CD4-positive, alpha-beta T cell treated with Interleukin-12 subunit alpha and Interleukin-12 subunit beta, for 1 hour (primary cell): ENCODE results near the gene PCSK2.

ENCODE experiments used
- DNase-seq: peaks from one replicate; pipeline ENCODE4 v3.0.0-alpha.2; 2020

PCSK2 gene

DNA sequence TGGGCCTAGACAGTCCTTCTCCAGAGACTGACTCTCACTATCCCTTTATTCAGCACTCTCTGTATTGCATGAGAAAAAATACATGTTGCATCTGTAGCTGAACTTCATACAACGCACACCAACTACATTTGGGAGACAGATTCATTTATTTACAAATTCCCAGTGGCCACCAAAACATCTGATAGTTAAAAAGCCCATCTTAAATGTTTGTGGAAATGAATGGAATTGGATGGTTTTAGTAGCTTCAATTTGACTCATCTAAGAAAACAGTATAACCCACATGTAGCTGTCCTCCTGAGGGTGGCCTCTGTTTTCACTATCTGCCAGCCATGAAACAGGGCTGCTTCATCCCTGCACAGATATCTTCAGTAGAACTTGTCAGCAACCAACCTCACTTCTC, 116.3 kb downstream of the PCSK2 start:
- no peak for DNase-seq

DNA sequence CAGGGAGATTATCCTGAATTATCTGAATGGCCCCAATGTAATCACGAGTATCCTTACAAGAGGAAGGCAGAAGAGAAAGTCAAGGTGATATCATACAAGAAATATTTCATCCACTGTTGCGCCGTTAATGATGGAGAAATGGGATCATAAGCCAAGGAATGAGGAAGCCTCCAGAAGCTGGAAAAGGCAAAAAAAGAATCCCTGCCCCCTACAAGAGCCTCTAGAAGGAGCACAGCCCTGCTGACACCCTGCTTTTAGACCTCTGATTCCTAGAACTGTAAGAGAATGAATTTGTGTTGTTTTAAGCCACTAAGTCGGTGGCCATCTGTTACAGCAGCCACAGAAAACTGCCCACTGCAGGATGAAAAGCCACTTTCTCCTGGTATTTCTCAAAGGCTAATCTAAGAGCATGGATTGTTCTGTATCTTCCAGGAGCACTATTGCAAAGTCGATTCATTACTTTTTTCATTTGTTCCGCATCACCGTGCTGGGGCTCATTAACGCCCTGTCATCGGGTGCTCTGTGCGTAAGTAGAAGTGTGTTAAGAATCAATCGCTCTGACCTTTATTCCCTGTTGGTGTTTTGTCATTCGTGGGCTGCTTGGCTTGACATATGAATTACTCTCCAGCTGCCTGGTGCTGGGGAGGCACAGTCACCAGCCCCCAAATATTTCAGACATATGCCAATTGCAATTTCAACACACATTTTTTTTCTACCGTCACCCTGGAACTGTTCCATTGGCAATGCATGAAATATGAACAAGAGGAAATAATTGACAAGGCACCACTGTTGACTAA, 117.0 kb downstream of the PCSK2 start:
- no peak for DNase-seq

DNA sequence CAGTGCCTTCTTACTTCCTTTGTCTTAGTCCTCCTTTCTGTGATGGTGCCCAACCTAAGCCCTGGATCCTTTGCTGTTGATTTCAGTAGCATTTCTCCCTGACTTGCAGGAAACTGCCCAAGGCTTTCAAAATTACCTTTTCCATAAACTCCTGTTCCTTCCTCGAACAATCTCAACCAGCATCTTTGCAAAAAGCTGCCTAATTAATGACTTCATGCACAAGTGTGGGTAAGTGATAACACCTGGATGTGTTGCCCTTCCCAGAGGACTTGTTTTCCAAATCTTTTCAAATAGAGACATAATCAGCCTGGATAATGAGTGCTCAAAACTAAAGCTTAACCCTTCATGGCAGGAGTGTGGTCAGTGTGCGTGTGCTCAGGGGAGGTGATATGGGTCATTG, 118.0 kb downstream of the PCSK2 start:
- no peak for DNase-seq

DNA sequence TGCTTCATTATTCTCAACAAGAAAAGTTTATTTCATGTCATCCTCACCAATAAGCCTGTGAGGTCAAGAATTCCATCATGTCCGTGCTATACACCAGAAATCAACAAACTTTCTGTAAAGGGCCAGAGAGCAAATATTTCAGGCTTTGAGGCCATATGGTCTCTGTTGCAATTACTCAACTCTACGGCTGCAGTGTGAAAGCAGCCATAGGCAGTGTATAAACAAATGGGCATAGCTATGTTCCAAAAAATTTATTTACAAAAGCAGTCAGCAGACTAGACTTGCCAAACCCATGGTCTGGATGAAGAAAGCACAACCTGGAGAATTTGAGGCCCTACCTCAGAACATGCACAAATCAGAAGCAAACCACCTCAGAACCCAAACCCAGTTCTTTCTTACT, 118.5 kb downstream of the PCSK2 start:
- DNase-seq, result no peak

DNA sequence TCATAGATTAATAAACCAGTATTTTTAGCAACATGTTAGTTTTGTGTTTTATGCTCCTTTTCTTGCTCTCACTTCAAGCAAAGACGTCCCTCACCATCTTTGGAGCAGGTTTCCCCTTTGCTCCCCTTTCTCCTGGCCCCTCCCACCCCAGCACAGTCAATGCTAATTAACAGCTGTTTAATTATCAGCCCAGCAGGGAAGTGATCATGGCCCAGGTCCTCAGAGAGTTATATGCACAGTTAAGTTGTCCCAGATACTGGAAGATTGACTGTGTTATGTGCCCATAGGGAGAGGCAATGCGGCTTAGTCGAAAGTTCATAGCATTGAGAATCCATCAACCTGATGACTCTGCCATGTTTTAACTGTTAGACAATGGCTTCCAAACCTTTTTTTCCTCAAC, 123.5 kb downstream of the PCSK2 start:
- DNase-seq, result no peak

DNA sequence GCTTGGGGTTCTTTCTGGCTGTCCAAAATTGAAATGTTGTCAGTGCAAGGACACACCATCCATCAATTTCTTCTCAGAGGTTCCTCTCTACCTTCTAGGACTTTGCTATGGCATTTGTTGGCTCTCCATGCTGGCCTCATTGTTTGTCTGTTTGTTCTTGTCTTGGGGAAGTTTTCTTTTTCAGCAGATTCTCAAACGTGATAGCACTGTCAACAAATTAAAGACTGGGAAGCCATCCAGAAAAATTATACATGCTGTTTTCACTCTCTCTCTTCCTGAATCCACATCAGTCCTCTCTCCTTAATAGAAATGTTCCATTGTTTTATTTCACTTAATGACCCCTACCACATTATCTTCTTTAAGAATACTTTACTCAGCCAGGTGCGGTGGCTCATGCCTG, 130.4 kb downstream of the PCSK2 start:
- no peak for DNase-seq

DNA sequence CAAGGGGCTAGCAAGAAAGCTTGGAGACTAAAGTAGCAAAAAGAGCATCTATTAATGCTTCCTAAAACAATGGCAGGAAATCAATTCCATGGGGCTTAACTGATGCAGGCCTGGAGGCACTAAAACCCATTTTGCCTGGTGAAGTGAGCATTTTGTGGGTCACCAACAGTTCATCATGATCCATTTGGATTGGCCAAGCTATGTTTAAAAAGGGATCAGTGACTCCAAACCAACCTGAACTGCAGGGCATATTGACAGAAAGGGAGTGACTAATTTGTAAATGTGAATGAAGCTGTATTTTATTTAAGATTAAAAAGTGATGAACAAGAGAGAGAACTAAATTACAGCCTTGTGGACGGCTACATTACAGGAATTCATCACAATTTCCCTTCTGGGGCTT, 132.0 kb downstream of the PCSK2 start:
- DNase-seq, result no peak

DNA sequence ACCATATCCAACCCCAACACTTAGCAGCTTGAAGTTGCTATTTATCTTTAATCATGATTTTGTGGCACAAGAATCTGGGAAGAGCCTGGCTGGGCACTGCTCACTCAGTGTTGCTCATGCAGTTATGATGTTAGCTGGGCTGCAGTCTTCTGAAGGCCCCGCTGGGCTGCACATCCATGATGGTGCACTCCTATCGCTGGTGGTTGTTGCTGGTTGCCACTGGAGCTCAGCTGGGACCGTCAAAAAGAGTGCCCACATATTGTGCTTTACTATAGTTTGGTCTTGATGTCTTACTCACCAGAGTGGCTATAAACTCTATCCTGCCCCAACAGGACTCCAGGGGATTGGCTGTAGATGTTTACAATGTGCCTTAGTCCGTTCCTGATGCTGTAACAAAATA, 137.8 kb downstream of the PCSK2 start:
- no peak for DNase-seq

DNA sequence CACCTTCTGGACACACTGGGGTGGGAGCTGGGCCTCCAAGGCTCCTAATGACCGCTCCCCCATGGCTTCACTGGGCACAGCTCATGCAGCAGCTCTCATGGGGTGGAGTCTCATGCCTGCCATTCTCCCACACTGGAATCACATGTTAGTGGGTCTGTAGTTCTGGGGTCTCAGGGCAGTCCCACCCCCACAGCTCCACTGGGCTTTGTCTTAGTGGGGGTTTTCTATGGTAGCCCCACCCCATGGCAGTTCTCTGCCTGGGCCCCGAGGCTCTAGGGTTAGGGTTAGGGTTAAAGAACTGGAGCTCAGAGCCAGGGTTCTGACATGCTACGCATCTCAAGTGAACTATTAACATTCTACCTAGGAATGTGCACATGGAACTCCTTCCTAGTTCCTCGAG, 139.0 kb downstream of the PCSK2 start:
- DNase-seq, result no peak

DNA sequence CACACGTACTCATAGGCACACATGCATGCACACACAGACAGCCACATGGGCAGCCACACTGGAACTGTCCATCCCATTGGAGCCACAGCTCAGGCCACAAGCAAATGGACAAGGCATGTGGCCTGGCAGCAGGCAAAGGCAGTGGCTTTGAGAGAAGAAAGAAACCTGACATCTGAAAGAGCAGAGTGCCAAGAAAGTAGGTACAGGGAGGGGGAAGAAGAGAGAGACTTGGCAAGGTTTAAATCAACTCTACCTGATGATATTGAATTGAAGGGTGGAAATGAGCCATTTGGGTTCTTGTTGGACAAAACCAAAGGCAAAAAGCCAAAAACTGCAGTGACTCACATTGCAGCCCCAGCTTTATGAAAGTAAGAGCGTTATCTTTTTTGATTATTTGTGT, 142.7 kb downstream of the PCSK2 start:
- no peak for DNase-seq

DNA sequence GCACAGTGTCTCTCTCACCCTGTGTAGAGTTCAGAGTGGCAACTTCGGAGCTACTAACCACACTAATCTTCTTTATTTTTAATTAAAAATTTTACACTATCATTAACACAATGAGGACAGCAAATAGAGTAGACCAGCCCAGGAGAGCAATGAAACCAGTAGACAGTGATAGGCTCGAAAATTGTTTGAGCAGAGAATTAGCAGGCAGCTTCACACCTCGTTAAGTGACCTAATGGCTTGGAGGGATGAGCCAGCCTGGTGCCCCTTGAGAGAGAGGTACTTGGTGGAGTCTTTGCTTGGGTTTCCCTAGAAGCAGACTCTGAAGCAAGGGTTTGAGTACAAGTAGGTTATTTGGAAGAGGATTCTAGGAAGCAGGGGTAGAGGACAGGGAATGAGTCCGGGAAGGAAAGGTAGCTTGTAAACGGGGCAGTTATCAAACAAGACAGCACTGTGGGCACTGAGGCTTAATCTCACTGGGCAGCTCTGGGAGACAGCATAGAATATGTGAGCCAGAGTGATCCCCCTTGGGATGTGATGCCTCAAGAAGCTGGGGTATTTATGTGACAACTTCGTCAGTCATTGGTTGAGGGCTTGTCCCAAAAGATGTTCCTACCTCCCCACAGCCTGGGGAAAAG, 146.1 kb downstream of the PCSK2 start:
- no peak for DNase-seq

DNA sequence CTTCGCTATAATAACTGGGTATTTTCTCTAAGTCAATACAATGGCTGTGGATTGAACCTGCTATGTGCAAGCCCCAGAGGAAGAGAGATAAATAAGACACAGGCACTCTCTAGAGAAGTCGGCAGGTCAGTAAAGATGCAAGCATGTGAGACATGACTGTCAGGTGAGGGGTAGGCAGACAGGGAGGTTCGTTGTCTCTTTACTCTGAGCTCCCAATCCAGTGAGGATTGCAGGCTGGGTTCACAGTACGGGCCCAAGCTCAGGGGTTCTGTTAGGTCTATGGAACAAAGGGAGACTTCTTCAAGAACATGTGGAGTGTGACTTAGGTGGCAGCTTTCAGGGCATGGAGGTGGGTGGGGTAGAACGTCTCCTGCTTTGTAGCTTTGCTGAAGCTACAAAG, 147.2 kb downstream of the PCSK2 start:
- no peak for DNase-seq

DNA sequence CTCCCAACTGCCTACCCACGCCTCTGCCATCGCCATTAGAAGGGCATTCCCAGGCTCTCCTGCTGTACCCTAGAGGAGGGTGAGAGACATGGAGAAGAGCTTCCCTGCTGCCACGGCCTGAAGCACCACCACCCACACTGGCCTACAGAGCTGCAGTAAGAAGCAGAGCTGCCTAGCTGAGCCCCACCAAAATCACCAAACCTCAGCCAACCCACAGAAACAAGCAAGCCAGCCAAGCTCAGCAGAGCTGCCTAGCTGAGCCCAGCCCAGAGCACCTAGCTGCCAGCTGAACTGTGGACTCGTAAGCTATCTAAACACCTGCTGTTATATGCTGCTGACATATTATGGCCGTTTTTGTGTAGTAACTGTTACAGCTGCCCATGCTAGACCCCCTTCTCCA, 149.2 kb downstream of the PCSK2 start:
- no peak for DNase-seq

DNA sequence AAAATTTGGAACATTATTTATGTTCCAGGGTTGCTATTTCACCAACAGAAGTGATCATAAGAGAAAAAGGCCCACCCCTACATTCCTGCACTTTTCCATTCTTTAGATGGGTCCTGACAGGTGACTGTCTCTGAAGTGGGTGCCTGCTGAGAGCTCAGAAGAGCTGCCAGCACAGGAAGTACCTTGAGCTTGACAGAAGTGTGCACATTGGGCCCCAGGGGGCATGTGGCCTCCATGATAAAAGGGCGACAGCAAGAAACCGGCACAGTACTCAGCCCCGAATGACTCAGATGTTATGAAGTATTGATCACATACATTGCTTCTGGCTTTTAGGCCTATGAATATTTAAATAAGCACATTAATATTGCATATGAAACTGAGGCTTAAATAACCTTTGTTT, 150.4 kb downstream of the PCSK2 start:
- no peak for DNase-seq

DNA sequence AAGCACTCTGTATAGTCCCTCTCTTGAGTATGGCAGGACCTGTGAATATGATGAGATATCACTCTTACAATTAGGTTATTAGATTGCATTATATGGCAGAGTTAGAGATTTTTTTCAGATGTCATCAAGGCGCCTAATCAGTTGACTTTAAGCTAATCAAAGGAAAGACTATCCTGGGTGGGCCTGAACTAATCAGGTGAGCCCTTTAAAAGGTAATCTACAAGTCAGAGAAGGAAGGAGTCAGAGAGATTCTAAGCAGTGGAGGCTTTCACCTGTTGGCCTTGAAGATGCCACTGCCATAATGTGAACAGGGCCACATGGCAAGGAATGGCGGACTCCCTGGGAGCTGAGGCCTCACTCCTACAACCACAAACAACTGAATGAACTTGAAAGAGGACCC, 152.8 kb downstream of the PCSK2 start:
- DNase-seq, result no peak

DNA sequence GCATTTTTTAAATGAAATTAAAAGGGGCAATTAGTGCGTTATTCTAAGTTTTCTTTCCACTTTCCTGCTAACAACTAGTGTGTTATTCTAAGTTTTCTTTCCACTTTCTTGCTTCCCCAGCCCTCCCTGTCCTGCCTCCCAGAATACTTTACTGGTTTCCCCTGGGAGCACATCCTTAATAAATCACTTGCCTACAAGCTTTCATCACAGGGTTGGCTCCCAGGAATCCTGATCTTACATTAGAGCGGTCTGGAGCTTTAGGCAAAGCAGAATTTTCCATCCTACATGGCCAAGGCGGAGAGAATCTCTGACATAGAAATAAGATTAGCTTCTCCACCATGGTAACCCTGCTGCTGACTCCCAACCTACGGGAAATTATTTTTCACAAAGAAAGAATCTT, 154.0 kb downstream of the PCSK2 start:
- DNase-seq, result no peak

DNA sequence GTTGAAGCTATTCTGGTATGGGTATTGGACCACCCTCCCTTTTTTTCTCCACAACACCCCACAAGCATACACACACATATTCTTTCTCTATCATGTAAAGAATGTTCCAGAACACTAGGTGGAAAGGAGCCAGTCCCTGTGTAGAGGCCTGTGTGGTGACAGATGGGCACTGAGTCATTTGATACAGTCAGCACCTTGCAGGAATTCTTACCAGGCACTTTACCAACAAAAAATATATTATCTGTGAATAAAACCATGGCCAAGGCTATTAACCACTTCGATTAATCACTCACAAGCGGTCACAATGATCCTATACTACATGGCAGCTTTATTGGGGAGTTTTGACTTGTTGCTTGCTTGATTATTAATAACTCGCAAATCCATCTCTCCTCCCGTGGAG, 154.9 kb downstream of the PCSK2 start:
- DNase-seq, result no peak

DNA sequence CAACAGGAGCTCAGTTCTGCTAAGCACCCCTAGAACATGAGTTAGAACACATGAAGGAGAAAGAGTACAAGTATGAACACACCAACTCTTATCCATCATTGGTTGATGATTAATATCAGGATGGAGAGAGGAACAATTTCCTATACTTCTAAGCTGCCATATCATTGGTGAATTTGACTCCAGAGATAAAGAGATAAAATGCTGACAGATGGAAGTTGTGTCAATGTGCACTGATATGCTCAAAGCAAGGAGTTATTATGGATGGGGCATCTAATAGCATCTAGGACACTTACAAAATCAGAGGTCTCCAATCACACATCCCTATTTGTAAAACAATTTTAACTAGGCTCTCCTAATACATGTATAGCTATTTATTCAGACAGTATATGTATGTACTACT, 159.0 kb downstream of the PCSK2 start:
- no peak for DNase-seq

DNA sequence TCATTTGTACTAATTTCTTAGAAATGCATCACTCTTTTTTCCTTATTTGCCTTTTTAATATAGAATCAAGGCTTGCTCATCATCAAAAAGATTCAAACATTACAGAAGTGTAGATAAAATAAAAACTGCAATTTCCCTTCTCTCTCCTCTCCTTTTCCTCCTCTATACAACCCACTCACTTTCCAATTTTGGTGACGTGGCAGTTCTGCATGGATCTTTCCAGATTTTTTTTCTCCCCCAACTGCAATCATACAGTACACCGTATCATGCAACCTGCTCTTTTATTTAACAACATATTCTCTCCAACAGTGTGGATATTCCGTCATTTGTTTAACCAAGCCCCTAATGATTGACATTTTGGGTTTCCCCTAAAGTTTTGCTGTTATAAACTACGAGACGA, 163.8 kb downstream of the PCSK2 start:
- DNase-seq, result no peak

DNA sequence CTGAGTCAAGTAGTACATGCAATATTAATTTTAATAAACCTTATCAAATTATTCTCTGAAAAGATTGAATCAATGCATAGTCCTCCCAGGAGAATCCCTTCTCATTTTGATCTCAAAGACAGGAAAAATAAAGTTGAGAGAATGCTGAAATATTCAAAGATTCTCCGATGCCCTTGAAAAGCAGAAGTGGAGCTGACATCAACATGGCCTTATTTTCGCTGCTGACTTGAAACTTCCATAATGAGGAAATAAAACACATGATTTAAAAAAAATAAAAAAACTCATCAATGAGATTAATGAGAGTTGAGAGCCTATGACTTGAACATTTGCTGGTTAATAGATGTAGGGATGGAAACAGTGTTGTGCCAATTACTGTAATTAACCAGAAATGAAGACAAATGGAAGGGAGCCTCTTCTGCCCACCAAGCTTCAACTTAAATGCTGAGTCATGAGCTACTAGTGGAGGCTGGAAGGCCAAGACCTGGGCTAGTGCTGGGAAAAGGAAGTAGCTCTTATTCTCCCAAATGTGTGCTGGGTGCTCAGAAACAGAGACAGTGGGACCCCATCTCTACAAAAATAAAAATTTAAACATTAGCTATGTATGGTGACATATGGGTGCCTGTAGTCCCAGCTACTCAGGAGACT, 164.4 kb downstream of the PCSK2 start:
- no peak for DNase-seq

DNA sequence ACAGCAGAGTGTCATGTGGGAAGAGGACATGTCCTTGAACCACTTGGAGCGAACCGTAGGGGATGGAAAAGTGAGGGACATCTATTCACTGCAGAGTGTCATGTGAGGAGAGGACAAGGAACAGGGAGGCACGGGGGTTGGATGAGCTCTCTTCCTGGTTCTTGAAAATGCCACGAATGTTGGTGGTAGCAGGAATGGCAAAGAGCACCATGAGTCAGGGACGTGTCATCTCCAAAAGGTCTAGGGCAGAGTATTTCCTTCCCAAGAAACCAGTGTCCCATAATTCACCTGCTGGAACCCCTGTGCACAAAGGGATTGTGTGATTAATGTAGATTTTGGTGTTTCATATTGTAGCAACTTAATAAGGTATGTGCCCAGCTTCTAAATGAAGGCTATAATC, 167.6 kb downstream of the PCSK2 start:
- no peak for DNase-seq

DNA sequence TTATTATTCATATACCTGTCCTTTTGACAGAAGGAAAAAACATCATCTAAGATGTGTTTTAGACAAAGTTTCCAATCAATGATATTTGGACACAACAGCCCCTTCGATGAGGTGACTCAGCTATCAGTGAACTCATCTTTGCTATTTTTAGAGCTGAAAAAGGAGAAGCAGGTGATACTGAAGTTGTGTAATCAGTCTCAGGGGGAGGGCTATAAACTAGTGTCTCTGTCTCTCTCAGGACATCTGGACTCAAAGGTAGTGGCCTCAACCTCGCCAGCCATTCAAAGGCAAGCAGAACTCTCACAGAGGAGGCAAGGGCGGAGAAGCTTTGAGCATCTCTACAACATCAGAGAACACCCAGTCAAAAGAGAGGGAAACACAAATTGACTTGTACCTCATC, 168.9 kb downstream of the PCSK2 start:
- no peak for DNase-seq

DNA sequence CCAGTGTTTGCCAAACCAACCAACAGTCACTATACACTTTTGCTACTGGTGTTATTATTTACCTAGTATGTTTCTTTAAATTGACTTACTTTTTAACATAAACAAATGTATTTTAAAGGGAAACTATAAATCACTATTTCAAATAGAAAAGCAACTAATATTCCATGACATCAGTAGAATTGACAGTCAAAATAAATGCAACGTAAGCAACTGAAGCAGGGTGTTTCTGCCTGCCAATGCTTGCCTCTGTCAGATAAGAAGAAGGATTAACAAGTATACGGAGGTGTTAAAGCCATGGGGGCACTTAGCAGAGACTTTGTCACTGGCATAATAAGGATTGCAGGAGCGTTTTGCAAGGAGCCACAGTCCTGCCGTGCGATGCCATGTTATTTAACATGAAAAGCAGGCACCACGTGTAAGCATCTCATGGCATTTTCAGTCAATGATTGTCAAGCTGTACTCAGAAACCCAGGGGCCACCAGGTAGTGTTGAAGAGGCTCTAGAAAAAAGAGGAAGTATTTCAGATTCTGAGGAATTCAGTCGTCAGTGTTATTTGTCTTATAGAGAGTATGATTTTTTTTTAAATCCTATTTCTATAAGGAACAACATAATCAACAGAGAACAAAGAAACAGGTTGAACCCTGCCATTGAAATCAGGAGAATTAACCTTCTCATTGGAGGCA, 172.6 kb downstream of the PCSK2 start:
- no peak for DNase-seq

DNA sequence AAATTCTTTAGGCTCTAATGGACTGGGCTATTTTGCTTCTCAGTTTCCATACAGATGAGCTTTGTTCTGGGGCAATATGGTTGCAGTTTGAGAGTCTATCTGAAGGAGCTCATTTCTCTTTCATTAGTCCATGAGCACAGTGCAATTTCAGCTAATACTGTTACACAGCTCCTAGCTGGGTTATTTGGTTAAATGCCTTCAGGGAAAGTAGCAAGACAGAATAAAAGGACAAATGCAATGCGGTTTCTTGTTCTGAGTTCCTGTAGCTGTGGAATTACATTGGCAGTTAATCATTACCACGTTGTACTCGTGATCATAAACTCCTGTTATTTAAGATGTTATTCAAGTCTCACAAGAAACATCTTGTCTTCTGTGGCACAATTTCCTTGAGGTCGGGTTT, 176.6 kb downstream of the PCSK2 start:
- no peak for DNase-seq
